WTC11 (cell line): Measurements from ENCODE around the gene HSDL2. TPM values are rescaled to one million over a fixed set of nuclear protein-coding genes. Genes with fewer than 3 reads are reported as not detected.

ENCODE experiments used
- ATAC-seq: fragments of 200-7000 bp; cut with Tn5 transposase; 2 replicates; pipeline ENCODE4 v1.10.0; 2021; ENCODE audit warnings: mild to moderate bottlenecking, moderate library complexity
- CTCF ChIA-PET: fragments of 300-600 bp; sonication (Branson Sonifier 250); formaldehyde crosslinking; loops from one replicate; lab custom pipeline; 2021; ENCODE audit warnings: antibody characterized with exemption; lab: Charles Lee
- POLR2A ChIA-PET: fragments of 350-600 bp; sonication (Branson Sonifier 250); formaldehyde crosslinking; loops from one replicate; lab custom pipeline; 2021; ENCODE audit warnings: antibody characterized with exemption; lab: Charles Lee
- DNase-seq: peaks from one replicate; pipeline ENCODE4 v3.0.0; 2021; ENCODE audit warnings: low spot score
- H3K27ac Mint-ChIP-seq: 2 replicates; pipeline ENCODE4 v1.8.0; 2021; ENCODE audit warnings: mixed read lengths
- H3K27me3 Mint-ChIP-seq: 2 replicates; pipeline ENCODE4 v1.8.0; 2021; ENCODE audit warnings: low read depth, mild to moderate bottlenecking, moderate library complexity, mixed read lengths
- H3K36me3 Mint-ChIP-seq: 2 replicates; pipeline ENCODE4 v1.8.0; 2021; ENCODE audit warnings: mixed read lengths
- H3K4me1 Mint-ChIP-seq: 2 replicates; pipeline ENCODE4 v1.8.0; 2022; ENCODE audit warnings: mixed read lengths
- H3K4me3 Mint-ChIP-seq: 2 replicates; pipeline ENCODE4 v1.8.0; 2021; ENCODE audit warnings: mild to moderate bottlenecking, moderate library complexity, mixed read lengths
- H3K9me3 Mint-ChIP-seq: 2 replicates; pipeline ENCODE4 v1.8.0; 2021; ENCODE audit warnings: mixed read lengths
- FOXJ3 ChIP-seq: sonication (generic); formaldehyde crosslinking; IDR thresholded peaks from 2 replicates; pipeline ENCODE4 v1.9.0; 2021; ENCODE audit warnings: missing genetic modification reagents, mild to moderate bottlenecking, borderline replicate concordance
- GTF2I ChIP-seq: fragments of 250-450 bp; sonication (Bioruptor Pico); conservative IDR thresholded peaks from 2 replicates; pipeline ENCODE4 v1.4.0; 2021; ENCODE audit warnings: mild to moderate bottlenecking
- HMGA2 ChIP-seq: fragments of 250-450 bp; sonication (Bioruptor Pico); IDR thresholded peaks from 2 replicates; pipeline ENCODE4 v1.4.0; 2021; ENCODE audit warnings: mild to moderate bottlenecking, moderate library complexity
- IRF2 ChIP-seq: sonication (generic); formaldehyde crosslinking; IDR thresholded peaks from 2 replicates; pipeline ENCODE4 v1.8.0; 2022; ENCODE audit warnings: low read depth, missing genetic modification reagents, borderline replicate concordance
- KAT7 ChIP-seq: sonication (generic); formaldehyde crosslinking; IDR thresholded peaks from 2 replicates; pipeline ENCODE4 v1.8.1; 2023; ENCODE audit warnings: missing genetic modification reagents, mild to moderate bottlenecking, borderline replicate concordance
- NFATC4 ChIP-seq: fragments of 250-450 bp; sonication (Bioruptor Pico); IDR thresholded peaks from 2 replicates; pipeline ENCODE4 v1.9.0; 2021; ENCODE audit warnings: mild to moderate bottlenecking
- NR2C2 ChIP-seq: sonication (generic); formaldehyde crosslinking; IDR thresholded peaks from 2 replicates; pipeline ENCODE4 v1.8.0; 2022; ENCODE audit warnings: mild to moderate bottlenecking, missing genetic modification reagents
- SMAD3 ChIP-seq: sonication (generic); formaldehyde crosslinking; IDR thresholded peaks from 2 replicates; pipeline ENCODE4 v1.8.0; 2022; ENCODE audit warnings: missing genetic modification reagents, mild to moderate bottlenecking, borderline replicate concordance
- SP1 ChIP-seq: sonication (generic); formaldehyde crosslinking; conservative IDR thresholded peaks from 2 replicates; pipeline ENCODE4 v1.8.1; 2022; ENCODE audit warnings: missing genetic modification reagents
- ZNF416 ChIP-seq: fragments of 250-450 bp; sonication (Bioruptor Pico); IDR thresholded peaks from 2 replicates; pipeline ENCODE4 v1.9.0; 2021; ENCODE audit warnings: mild to moderate bottlenecking, inconsistent platforms
- total RNA-seq: library from RNA; stranded (reverse); gene quantifications from 3 replicates; pipeline ENCODE4 v1.2.3, GENCODE V29; 2021
- TF ChIP-seq, protein P1 (sequence below): sonication (generic); formaldehyde crosslinking; IDR thresholded peaks from 2 replicates; pipeline ENCODE4 v1.8.1; 2023; ENCODE audit warnings: mild to moderate bottlenecking, missing genetic modification reagents
- TF ChIP-seq, protein P2 (sequence below): sonication (generic); formaldehyde crosslinking; IDR thresholded peaks from 2 replicates; pipeline ENCODE4 v1.8.1; 2023; ENCODE audit warnings: mild to moderate bottlenecking, missing genetic modification reagents
- TF ChIP-seq, protein P3 (sequence below): sonication (generic); formaldehyde crosslinking; IDR thresholded peaks from 2 replicates; pipeline ENCODE4 v1.8.0; 2022; ENCODE audit warnings: missing genetic modification reagents
- TF ChIP-seq, protein P4 (sequence below): sonication (generic); formaldehyde crosslinking; IDR thresholded peaks from 2 replicates; pipeline ENCODE4 v1.8.0; 2022; ENCODE audit warnings: mild to moderate bottlenecking, missing genetic modification reagents
- TF ChIP-seq, protein P5 (sequence below): sonication (generic); formaldehyde crosslinking; IDR thresholded peaks from 2 replicates; pipeline ENCODE4 v1.8.1; 2023; ENCODE audit warnings: mild to moderate bottlenecking, missing genetic modification reagents, moderate library complexity
- TF ChIP-seq, protein P6 (sequence below): sonication (generic); formaldehyde crosslinking; IDR thresholded peaks from 2 replicates; pipeline ENCODE4 v1.8.0; 2023; ENCODE audit warnings: missing genetic modification reagents
- TF ChIP-seq, protein P7 (sequence below): sonication (generic); formaldehyde crosslinking; IDR thresholded peaks from 2 replicates; pipeline ENCODE4 v1.8.0; 2022; ENCODE audit warnings: mild to moderate bottlenecking, missing genetic modification reagents
- TF ChIP-seq, protein P8 (sequence below): sonication (generic); formaldehyde crosslinking; IDR thresholded peaks from 2 replicates; pipeline ENCODE4 v1.8.1; 2022; ENCODE audit warnings: low read depth, mild to moderate bottlenecking, moderate library complexity, missing genetic modification reagents, borderline replicate concordance
- TF ChIP-seq, protein P9 (sequence below): sonication (generic); formaldehyde crosslinking; IDR thresholded peaks from 2 replicates; pipeline ENCODE4 v1.8.1; 2022; ENCODE audit warnings: mild to moderate bottlenecking, moderate library complexity, missing genetic modification reagents
- TF ChIP-seq, protein P10 (sequence below): sonication (generic); formaldehyde crosslinking; IDR thresholded peaks from 2 replicates; pipeline ENCODE4 v1.8.1; 2023; ENCODE audit warnings: mild to moderate bottlenecking, missing genetic modification reagents, moderate library complexity

Gene HSDL2
- total RNA-seq, 1 experiment from 2014 or later: 13.8 TPM

DNA sequence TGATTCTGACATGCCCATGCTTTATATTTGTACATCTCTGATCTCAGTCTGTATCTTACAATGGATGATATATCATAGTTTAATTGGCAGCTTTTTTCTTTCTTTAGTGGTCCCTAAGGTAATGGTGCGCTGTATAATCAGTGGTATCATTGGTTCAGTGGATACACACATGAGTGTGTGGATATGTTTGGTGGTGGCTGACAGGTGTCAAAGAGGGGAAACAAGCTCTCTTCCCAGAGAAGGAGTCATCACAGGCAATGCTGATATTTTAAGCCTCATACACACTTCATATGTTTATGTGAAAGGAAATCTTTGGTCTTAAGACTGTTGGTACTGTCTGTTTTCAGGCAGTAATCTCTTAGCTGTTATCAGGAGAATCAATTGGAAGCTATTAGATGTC lies 54.6 kb downstream of the HSDL2 start (continued):
- TF ChIP-seq, protein P1, sequence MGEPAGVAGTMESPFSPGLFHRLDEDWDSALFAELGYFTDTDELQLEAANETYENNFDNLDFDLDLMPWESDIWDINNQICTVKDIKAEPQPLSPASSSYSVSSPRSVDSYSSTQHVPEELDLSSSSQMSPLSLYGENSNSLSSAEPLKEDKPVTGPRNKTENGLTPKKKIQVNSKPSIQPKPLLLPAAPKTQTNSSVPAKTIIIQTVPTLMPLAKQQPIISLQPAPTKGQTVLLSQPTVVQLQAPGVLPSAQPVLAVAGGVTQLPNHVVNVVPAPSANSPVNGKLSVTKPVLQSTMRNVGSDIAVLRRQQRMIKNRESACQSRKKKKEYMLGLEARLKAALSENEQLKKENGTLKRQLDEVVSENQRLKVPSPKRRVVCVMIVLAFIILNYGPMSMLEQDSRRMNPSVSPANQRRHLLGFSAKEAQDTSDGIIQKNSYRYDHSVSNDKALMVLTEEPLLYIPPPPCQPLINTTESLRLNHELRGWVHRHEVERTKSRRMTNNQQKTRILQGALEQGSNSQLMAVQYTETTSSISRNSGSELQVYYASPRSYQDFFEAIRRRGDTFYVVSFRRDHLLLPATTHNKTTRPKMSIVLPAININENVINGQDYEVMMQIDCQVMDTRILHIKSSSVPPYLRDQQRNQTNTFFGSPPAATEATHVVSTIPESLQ: no peak
- TF ChIP-seq, protein P2, sequence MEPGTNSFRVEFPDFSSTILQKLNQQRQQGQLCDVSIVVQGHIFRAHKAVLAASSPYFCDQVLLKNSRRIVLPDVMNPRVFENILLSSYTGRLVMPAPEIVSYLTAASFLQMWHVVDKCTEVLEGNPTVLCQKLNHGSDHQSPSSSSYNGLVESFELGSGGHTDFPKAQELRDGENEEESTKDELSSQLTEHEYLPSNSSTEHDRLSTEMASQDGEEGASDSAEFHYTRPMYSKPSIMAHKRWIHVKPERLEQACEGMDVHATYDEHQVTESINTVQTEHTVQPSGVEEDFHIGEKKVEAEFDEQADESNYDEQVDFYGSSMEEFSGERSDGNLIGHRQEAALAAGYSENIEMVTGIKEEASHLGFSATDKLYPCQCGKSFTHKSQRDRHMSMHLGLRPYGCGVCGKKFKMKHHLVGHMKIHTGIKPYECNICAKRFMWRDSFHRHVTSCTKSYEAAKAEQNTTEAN: no peak
- TF ChIP-seq FOXJ3 (CRISPR knock-in tag) (no peak), SP1 (no peak)

DNA sequence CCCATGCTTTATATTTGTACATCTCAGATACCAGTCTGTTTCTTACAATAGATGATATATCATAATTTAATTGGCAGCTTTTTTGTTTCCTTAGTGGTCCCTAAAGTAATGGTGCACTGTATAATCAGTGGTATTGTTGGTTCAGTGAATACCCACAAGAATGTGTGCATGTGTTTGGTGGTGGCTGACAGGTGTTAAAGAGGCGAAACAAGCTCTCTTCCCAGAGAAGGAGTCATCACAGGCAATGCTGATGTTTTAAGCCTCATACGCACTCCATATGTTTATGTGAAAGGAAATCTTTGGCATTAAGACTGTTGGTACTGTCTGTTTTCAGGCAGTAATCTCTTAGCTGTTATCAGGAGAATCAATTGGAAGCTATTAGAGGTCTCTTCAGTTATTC lies 57.5 kb downstream of the HSDL2 start:
- ATAC-seq: no peak
- H3K4me1 Mint-ChIP-seq: no peaks in the 10 kb centered on the region

DNA sequence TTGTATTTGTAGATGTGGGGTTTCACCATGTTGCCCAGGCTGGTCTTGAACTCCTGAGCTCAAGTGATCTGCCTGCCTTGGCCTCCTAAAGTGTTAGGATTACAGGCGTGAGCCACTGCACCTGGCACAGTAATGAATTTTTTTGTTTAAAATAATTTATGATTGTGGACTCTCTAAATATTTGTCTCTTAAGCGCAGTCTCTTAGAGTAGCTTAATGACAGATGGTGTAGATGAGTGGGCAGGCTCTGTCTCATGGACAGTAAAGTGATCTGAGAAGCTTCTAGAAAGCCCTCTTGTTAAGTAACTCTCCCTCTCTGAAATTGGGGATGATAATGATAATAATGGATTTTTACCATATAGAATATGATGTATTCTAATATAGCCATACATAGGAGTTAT lies 59.3 kb downstream of the HSDL2 start:
- Mint-ChIP-seq H3K36me3 (no peaks in the 10 kb centered on the region), H3K4me1 (no peaks in the 10 kb centered on the region), H3K27ac (no peak overlapping the region), H3K4me3 (no peak overlapping the region), H3K9me3 (no peaks in the 10 kb centered on the region), H3K27me3 (no peaks in the 10 kb centered on the region)
- CTCF ChIA-PET: interaction anchor here (0.6 kb wide), 1 partner anchor 104 kb away, joined by 3 read pairs; no protein-coding TSS in a partner anchor
- ATAC-seq (no peak), DNase-seq (no peak)
- POLR2A ChIA-PET: no interaction called here
- TF ChIP-seq, protein P3, sequence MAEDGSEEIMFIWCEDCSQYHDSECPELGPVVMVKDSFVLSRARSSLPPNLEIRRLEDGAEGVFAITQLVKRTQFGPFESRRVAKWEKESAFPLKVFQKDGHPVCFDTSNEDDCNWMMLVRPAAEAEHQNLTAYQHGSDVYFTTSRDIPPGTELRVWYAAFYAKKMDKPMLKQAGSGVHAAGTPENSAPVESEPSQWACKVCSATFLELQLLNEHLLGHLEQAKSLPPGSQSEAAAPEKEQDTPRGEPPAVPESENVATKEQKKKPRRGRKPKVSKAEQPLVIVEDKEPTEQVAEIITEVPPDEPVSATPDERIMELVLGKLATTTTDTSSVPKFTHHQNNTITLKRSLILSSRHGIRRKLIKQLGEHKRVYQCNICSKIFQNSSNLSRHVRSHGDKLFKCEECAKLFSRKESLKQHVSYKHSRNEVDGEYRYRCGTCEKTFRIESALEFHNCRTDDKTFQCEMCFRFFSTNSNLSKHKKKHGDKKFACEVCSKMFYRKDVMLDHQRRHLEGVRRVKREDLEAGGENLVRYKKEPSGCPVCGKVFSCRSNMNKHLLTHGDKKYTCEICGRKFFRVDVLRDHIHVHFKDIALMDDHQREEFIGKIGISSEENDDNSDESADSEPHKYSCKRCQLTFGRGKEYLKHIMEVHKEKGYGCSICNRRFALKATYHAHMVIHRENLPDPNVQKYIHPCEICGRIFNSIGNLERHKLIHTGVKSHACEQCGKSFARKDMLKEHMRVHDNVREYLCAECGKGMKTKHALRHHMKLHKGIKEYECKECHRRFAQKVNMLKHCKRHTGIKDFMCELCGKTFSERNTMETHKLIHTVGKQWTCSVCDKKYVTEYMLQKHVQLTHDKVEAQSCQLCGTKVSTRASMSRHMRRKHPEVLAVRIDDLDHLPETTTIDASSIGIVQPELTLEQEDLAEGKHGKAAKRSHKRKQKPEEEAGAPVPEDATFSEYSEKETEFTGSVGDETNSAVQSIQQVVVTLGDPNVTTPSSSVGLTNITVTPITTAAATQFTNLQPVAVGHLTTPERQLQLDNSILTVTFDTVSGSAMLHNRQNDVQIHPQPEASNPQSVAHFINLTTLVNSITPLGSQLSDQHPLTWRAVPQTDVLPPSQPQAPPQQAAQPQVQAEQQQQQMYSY (CRISPR knock-in tag): no peak
- TF ChIP-seq, protein P4, sequence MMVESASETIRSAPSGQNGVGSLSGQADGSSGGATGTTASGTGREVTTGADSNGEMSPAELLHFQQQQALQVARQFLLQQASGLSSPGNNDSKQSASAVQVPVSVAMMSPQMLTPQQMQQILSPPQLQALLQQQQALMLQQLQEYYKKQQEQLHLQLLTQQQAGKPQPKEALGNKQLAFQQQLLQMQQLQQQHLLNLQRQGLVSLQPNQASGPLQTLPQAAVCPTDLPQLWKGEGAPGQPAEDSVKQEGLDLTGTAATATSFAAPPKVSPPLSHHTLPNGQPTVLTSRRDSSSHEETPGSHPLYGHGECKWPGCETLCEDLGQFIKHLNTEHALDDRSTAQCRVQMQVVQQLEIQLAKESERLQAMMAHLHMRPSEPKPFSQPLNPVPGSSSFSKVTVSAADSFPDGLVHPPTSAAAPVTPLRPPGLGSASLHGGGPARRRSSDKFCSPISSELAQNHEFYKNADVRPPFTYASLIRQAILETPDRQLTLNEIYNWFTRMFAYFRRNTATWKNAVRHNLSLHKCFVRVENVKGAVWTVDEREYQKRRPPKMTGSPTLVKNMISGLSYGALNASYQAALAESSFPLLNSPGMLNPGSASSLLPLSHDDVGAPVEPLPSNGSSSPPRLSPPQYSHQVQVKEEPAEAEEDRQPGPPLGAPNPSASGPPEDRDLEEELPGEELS (CRISPR knock-in tag): no peak
- TF ChIP-seq HMGA2 (no peak), NR2C2 (CRISPR knock-in tag) (no peak), SMAD3 (CRISPR knock-in tag) (no peak)
- TF ChIP-seq, protein P5, sequence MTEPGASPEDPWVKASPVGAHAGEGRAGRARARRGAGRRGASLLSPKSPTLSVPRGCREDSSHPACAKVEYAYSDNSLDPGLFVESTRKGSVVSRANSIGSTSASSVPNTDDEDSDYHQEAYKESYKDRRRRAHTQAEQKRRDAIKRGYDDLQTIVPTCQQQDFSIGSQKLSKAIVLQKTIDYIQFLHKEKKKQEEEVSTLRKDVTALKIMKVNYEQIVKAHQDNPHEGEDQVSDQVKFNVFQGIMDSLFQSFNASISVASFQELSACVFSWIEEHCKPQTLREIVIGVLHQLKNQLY: no peak

More for the DNA sequence above, 57.5 kb downstream of the HSDL2 start:
- no peak overlapping the region for H3K4me3 Mint-ChIP-seq
- no peaks in the 10 kb centered on the region for H3K36me3 Mint-ChIP-seq
- no peak overlapping the region for H3K27ac Mint-ChIP-seq
- no peaks in the 10 kb centered on the region for H3K27me3 Mint-ChIP-seq
- ChIA-PET CTCF (no interaction called here), POLR2A (no interaction called here)
- no peak for DNase-seq
- no peaks in the 10 kb centered on the region for H3K9me3 Mint-ChIP-seq
- TF ChIP-seq NR2C2 (CRISPR knock-in tag) (no peak), IRF2 (CRISPR knock-in tag) (no peak), KAT7 (CRISPR knock-in tag) (no peak), GTF2I (CRISPR knock-in tag) (no peak), NFATC4 (CRISPR knock-in tag) (no peak), ZNF416 (CRISPR knock-in tag) (no peak), SMAD3 (CRISPR knock-in tag) (no peak)
- TF ChIP-seq, protein P6, sequence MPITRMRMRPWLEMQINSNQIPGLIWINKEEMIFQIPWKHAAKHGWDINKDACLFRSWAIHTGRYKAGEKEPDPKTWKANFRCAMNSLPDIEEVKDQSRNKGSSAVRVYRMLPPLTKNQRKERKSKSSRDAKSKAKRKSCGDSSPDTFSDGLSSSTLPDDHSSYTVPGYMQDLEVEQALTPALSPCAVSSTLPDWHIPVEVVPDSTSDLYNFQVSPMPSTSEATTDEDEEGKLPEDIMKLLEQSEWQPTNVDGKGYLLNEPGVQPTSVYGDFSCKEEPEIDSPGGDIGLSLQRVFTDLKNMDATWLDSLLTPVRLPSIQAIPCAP: no peak
- TF ChIP-seq, protein P7, sequence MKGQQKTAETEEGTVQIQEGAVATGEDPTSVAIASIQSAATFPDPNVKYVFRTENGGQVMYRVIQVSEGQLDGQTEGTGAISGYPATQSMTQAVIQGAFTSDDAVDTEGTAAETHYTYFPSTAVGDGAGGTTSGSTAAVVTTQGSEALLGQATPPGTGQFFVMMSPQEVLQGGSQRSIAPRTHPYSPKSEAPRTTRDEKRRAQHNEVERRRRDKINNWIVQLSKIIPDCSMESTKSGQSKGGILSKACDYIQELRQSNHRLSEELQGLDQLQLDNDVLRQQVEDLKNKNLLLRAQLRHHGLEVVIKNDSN (CRISPR knock-in tag): no peak
- TF ChIP-seq, protein P8, sequence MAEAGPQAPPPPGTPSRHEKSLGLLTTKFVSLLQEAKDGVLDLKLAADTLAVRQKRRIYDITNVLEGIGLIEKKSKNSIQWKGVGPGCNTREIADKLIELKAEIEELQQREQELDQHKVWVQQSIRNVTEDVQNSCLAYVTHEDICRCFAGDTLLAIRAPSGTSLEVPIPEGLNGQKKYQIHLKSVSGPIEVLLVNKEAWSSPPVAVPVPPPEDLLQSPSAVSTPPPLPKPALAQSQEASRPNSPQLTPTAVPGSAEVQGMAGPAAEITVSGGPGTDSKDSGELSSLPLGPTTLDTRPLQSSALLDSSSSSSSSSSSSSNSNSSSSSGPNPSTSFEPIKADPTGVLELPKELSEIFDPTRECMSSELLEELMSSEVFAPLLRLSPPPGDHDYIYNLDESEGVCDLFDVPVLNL (CRISPR knock-in tag): no peak
- TF ChIP-seq, protein P9, sequence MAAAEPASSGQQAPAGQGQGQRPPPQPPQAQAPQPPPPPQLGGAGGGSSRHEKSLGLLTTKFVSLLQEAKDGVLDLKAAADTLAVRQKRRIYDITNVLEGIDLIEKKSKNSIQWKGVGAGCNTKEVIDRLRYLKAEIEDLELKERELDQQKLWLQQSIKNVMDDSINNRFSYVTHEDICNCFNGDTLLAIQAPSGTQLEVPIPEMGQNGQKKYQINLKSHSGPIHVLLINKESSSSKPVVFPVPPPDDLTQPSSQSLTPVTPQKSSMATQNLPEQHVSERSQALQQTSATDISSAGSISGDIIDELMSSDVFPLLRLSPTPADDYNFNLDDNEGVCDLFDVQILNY (CRISPR knock-in tag): no peak
- TF ChIP-seq, protein P10, sequence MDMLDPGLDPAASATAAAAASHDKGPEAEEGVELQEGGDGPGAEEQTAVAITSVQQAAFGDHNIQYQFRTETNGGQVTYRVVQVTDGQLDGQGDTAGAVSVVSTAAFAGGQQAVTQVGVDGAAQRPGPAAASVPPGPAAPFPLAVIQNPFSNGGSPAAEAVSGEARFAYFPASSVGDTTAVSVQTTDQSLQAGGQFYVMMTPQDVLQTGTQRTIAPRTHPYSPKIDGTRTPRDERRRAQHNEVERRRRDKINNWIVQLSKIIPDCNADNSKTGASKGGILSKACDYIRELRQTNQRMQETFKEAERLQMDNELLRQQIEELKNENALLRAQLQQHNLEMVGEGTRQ (CRISPR knock-in tag): no peak
